ENCODE measurements around the gene SLC9C1.

DNA sequence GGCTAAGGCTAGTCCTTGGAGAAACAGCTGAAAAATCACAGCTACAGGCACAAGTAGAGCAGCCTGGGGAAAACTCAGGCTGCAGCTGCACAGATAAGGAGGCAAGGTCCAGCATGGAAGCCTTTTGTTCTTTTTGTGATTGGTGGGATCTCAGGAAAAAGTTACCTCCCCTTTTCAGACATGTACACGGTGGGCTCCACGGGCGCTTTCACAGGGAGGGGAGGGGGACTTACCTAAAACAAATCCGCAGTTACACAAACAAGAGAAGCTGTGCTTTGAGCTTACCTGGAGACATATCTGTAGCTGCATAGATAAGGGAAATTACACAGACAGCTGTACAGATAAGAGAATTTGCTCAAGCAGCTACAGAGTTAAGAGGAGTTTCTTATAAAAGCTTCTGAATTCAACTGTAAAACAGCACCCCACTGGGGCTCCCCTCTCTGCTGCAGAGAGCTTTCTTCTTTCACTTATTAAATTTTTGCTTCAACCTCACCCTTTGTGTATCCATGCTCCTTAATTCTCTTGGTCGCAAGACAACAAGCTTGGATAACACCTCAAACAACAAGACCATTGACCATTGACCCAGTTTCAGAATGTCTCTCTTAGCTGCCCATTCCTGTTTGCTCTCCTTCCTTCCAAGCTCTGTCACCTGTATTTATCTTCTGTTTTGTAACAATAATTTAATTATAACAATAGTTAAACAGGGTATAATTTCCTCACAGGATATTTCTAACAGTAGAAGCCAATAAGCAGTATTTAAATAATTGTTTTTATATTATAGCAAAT is 28.0 kb upstream of the SLC9C1 start:
- TF ChIP-seq, protein P1, sequence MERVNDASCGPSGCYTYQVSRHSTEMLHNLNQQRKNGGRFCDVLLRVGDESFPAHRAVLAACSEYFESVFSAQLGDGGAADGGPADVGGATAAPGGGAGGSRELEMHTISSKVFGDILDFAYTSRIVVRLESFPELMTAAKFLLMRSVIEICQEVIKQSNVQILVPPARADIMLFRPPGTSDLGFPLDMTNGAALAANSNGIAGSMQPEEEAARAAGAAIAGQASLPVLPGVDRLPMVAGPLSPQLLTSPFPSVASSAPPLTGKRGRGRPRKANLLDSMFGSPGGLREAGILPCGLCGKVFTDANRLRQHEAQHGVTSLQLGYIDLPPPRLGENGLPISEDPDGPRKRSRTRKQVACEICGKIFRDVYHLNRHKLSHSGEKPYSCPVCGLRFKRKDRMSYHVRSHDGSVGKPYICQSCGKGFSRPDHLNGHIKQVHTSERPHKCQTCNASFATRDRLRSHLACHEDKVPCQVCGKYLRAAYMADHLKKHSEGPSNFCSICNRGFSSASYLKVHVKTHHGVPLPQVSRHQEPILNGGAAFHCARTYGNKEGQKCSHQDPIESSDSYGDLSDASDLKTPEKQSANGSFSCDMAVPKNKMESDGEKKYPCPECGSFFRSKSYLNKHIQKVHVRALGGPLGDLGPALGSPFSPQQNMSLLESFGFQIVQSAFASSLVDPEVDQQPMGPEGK (CRISPR knock-in tag; IDR thresholded peaks at IDR 0.05; ENCODE audit: borderline replicate concordance) = no peak
- TF ChIP-seq PPARA (CRISPR knock-in tag; IDR thresholded peaks at IDR 0.05; ENCODE audit: borderline replicate concordance) (no peak), ARNTL (CRISPR knock-in tag; IDR thresholded peaks at IDR 0.05; ENCODE audit: borderline replicate concordance, low read depth) (no peak)

Data from SK-N-SH treated with all-trans-retinoic acid at 6 μM for 48 hours (cell line).